Kasumi-1 (cell line): ENCODE measurements around the gene FBXL13.
"Not testable (repeated sequence)": the region's sequence is repeated elsewhere in the genome, so short reads cannot be mapped to it uniquely, and the experiment has no call there.

Experiments
- DNase-seq, 2 experiments: peaks; one replicate each; lab custom pipeline; 2025; lab: John Stamatoyannopoulos, UW

FBXL13 gene

DNA sequence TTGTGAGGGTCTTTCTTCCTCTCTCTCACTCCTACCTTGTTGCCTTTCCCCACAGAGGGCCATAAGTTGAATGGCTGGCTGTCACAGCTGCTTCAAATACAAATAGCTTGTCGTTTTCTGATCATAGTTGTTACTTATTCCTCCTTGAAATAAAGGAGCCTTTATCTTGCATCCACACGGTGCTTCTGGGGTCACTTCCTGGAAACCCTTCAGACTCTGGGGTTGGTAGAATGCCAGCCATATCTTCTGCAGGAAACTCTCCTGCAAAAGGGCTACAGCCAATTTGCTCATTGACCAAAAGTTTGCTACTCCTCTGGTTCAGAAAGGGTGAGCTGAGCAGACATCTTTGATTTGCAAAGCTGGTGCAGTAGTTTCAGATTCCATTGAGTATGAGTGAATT is 255.4 kb downstream of the FBXL13 start:
- no peak for DNase-seq

DNA sequence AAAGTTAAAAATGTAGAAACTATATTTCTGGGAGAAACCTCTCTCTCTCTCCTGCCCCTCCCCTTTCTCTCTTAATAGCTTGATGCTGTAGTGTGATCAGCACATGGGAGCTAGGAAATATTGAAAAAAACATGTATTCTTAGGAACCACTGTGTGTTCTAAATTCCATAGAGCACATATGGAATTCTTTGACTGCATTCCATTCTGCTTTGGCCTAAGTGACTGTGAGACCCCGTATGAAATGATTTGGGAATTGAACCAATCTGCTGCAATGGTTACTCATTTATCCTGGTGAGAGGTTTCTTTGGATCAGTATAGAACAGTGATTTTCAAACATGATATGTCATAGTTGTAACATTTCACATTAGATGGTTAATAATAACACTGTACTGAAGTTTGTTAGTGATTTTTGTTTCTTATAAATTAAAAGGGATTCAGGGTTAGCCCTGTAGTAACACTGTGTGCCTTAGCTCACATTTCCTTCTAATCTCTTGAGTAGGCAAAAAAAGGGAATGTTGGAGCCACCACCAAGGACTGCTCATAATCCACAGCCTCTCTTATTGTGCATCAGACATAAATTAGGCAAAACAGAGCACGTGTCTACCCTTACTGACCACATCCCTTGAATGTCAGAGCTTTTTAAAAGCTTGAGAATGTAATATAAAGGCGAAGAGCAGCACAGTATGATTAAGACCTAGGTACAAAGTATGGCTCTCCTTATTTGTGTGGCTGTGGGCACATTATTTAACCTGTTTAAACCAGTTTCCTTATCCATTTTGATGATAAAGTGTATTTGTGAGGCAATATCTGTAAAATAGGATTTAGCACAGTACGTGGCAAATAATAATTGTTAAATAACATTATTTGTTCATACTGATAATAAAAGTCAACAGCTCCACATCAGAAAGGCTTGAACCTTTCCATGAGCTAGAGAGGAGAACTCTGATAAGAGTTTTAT is 256.7 kb downstream of the FBXL13 start:
- no peak for DNase-seq

DNA sequence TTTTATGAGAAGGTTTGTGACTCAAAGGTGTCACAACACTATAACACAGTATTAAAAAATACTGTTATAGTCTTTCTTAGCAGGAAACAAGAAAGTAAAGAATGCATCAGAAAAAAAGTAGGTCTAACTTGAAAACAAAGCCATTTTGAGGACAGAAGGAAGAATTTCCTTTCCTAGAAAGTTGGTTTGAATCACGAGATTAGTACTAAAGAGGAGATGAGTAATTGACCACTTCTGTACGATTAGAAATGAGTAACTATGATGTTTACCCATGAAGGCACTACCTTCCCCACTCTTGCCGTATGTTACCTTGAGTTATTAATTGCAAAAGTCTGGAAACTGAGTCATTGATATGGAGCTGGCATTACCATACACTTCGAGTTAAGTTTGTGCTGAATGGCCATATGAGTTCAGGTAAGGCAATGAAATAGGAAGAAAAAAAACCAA is 260.5 kb downstream of the FBXL13 start:
- DNase-seq, result no peak

DNA sequence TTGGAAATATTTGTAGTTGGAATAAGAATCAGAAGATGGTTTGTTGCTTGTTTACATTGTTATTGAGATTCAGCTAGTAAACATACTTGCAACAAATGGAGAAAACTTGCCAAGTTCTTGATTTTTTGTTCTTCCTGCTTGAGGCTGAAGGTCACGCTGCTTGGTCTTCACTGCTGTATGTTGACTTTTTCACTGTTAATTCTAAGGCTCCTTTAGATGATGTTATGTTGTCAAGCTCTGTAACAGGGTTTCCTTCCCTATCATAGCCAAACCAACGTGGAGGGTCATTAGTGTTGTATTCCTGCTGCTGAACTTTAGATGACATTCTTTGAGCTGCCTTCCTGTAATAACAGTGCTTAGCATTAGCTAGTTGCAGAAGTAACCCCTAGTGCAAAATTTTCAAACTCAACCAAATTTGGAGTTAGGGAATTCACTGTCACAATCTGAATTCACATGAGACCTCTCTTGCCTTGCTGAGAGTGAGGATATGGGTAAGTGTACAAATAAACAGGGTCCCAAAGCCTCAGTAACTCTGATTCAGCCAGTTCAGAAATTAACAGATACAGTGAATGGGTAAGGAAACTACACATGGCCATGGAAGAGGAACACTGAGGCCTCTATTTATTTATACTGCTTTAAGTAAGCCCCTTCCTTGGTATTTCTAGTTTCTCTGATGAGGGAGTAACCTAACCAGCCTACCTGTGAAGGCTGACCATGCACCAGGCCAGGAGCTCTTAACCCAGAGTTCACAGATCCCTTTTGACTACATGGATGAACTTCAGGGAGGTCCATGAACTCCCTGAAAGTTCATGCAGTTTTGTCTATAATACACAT is 261.2 kb downstream of the FBXL13 start:
- no peak for DNase-seq

DNA sequence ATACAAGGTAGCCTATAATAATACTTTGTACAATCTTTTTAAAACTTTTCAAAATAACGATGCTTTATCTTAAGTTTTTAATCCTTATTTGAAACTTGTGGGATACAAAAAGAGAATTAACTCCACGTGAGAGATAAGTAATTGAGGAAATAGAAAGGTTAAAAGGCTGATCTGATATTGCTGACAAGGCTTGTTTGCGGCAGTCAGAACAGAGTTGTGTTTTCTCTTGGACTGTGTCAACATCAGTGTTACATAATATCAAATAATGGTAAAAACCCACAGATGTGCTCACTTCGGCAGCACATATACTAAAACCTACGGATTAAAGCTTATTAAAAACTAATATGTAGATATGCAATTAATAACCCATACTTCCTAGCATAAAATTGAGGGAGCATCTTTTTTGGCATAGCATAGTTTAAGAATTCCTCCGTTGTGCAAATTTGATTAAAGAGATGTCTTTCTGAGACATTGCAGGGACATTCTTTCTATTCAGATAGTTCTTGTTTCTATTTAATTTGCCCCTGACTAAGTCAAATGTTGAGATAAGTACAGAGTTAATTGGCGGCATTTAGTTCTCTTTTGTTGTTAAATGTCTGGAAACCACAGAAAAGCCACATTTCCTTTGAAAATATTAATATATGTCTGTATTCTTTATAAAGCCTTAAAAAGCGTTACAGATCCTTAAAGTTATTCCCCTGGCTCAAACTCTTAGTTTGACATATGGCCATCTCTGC is 262.5 kb downstream of the FBXL13 start:
- DNase-seq, result peak in 1 of 2 experiments; percentile 10

DNA sequence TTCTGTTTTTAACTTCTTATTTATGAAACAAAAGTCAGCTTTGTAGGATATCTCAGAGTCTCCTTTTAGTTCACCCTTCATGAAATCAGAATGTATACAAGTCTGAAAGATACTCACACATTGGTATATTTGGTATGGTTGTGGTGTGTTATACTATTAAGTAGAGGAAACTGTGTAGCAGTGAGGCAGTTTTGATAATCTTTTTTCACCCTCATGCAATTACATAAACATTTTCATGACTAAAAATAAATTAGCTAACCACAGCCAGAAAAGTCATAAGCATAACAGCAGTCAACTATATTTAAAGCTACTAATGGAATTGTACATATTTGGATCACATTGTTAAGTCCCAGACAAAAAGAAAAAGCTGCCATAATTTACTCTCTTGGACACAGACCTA is 263.7 kb downstream of the FBXL13 start:
- DNase-seq, result no peak

DNA sequence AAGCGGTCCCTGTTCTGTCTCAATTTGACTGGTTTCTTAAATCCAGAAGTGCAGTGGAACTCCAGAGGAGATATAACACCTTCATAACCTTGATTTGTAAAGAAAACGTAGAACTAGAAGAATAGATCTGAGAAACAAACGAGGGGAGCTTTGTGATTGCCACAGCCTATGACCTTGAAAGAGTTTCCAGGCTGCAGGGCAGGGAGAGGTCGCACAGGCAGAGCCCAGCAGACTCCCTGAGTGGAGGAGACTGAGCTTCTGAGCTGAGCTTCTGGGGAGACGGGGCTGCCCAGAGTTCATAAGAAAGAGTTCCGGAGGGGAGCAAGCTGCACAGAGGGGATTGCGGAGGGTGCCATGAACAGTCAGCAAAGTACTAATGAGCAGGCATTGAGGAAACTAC is 268.0 kb downstream of the FBXL13 start:
- DNase-seq, result no peak

DNA sequence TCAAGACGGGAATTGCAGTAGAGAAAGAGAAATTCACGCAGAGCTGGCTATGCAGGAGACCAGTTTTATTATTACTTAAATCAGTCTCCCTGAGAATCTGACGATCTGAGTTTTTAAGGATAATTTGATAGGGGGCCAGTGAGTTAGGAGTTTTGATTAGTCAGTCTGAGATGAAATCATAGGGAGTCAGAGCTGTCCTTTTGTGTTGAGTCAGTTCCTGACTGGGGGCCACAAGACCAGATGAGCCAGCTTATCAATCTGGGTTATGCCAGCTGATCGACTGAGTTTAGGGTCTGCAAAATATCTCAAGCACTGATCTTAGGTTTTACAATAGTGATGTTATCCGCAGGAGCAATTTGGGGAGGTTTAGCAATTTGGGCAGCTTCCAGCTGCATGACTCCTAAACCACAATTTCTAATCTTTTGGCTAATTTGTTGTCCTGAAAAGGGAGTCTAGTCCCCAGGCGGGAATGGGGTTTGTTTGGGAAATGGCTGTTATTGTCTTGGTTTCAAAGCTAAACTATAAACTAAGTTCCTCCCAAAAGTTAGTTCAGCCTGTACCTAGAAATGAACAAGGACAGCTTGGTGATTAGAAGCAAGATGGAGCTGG is 278.5 kb downstream of the FBXL13 start:
- DNase-seq, result not testable (repeated sequence)

DNA sequence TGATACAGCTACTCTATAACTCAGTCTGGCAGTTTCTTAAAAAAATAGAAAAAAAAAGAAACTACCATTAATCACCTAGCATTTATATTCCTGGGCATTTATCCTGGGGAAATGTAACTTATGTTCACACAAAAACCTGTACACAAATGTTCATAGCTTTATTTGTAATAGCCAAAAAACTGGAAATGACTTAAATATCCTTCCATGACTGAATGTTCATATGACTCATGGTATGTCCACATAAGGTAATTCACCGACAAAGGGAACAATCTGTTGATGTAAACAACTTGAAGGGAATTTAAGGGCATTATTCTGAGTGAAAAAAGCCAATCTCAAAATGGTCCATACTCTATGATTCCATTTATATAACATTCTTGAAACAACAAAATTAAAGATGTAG is 280.0 kb downstream of the FBXL13 start:
- DNase-seq, result not testable (repeated sequence)

DNA sequence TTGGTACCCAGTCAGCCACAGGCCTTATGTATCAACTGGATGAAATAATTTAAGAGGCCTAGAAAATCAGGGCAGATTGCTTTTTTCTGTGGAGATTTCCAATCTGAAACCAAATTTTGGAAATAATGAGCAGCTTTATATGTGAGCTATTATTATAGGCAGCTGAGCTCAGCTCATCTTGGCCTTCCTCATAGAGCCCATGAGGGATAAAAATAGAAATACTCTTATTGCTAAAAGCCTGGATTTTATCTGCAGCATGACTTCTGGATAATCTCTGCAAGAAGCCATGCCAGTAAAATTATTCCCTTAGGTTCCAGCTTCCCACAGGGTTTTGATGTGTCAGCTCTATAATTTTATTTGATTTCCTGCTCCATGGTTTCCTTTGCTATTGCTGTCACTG is 282.8 kb downstream of the FBXL13 start:
- DNase-seq, result not testable (repeated sequence)

DNA sequence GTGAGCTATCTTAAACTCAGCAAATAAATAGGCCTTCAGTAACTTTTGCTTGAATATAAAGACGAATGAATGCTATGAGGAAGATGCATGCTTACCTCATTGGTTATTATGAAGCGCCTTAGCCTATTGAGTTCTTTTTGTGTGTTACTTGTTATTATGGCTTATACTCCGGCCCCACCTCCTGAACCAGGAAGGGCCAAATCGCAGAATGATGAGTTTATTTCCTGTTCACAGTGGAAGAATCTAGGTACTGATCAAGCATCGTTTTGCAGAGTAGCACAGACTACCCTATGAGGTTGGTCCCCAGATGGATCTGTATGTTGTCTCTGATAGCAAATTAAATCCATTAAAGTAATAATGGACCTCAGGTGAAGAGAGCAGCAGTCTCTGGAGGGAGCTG is 283.2 kb downstream of the FBXL13 start:
- DNase-seq, result not testable (repeated sequence)

DNA sequence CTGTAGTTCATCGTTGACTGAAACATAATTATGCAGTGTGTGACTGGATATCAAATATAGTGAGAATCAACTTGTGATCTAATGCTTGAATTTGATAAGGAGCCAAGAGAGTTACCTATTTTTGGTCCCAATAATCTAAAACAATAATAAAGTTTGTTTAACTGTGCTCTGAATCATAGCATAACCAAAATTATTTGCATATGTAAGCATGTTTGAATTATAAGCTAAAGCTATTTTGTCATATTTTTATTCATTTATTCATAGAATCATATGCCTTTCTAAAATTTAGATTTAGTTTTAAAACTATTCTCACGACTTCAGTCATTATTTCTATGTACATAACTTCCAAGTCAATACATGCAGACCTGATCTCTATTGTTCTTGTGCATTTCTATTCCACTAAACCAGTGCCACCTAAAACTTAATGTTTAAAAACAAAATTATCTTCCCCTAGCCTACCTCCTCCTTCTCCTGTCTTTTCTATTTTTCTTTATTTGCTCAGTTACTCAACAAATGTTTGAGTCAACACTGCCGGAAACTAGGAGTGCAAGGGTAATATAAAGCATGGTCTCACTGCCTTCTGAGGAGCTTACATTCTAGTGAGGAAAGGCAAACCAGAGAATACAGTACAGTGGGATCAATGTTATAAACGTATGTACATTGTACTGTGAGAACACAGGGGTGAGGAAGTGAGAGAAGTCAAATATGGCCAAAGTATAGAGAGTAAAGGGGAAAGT is 284.1 kb downstream of the FBXL13 start:
- not testable (repeated sequence) for DNase-seq

DNA sequence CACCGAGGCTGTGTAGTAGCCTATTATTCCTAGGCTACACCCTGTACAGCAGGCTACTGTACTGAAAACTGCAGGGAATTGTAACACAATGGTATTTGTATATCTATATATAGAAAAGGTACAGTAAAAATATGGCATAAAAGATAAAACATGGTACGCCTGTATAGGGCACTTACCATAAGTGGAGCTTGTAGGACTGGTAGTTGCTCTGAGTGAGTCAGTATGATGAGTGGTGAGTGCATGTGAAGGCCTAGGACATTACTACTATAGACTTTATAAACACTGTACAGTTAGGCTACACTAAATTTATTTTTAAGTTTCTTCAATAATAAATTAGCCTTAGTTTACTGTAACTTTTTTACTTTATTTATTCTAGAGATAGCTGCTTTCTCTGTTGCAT is 285.8 kb downstream of the FBXL13 start:
- not testable (repeated sequence) for DNase-seq

DNA sequence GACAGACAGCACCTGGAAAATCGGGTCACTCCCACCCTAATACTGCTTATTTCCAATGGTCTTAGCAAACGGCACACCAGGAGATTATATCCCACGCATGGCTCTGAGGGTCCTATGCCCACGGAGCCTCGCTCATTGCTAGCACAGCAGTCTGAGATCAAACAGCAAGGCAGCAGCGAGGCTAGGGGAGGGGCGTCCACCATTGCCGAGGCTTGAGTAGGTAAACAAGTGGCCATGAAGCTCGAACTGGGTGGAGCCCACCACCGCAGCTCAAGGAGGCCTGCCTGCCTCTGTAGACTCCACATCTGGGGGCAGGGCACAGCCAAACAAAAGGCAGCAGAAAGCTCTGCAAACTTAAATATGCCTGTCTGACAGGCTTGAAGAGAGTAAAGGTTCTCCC is 293.7 kb downstream of the FBXL13 start:
- not testable (repeated sequence) for DNase-seq

DNA sequence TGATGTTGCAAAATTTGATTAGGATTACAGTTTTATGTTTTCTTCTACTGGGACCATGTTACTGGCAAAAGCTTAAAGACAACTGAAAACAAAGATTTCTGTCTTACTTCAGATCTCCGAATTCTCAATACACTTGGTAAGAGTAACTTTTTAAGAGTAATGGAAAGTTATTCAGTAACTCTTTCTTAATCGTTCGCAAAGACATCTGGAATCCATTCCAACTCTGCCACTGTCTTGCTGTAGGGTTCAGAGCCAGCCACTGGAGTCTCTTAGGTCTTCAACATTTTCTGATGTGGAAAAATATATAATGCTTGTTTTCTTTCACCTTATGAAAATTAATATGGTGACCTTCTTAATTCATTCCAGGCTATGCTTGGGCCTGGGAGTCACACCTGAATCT is 295.9 kb downstream of the FBXL13 start:
- not testable (repeated sequence) for DNase-seq

DNA sequence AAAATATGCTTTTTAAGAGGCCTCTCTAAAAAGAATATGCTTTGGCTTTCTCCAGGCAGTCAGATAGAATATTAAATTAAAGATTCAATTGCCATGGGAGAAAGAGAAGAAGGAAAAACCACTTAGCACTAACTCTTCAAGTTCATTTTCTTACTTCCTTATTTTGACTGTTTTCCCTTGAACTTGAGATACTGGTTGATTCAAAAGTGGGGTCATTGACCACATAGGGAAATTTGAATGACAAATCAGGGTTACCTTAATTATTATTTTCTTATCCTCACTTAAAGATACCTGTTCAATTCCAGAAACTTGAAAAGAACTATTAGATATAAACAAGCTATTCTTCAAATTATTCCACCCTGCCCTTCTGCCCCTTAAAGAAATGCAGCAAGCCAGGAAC is 298.4 kb downstream of the FBXL13 start:
- DNase-seq, result peak; percentile 26 to 30

DNA sequence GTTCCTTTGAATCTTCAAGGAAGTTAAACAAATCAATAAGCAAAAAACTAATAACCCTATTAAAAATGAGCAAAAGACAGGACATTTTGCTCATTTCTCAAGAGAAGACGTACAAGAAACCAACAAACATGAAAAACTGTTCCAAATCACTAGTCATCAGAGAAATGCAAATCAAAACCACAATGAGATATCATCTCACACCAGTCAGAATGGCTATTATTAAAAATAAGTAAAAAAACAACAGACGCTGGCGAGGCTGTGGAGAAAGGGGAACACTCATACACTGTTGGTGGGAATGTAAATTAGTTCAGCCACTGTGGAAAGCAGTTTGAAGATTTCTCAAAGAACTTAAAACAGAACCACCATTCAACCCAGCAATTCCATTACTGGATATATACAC is 304.1 kb downstream of the FBXL13 start:
- DNase-seq, result not testable (repeated sequence)

DNA sequence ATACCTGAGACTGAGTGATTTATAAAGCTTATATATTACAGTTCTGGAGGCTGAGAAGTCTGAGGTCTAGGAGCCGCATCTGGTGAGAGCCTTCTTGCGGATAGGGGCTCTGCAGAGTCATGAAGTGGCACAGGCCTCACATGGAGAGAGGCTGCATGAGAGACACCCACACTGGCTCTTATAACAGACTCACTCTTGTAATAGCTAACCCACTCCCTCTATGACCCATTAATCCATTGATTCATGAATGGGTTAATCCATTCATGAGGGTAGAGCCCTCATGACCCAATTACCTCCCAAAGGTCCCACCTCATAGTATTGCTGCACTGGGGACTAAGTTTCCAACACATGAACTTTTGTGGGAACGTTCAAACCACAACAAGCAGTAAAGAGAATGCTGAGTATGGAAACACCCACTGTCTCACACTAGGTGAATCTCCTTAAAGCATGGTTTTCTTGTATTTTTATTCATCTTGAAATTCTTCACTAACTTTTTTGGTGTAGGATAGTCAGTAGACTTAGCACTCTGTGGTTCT is 304.9 kb downstream of the FBXL13 start:
- DNase-seq, result not testable (repeated sequence)

DNA sequence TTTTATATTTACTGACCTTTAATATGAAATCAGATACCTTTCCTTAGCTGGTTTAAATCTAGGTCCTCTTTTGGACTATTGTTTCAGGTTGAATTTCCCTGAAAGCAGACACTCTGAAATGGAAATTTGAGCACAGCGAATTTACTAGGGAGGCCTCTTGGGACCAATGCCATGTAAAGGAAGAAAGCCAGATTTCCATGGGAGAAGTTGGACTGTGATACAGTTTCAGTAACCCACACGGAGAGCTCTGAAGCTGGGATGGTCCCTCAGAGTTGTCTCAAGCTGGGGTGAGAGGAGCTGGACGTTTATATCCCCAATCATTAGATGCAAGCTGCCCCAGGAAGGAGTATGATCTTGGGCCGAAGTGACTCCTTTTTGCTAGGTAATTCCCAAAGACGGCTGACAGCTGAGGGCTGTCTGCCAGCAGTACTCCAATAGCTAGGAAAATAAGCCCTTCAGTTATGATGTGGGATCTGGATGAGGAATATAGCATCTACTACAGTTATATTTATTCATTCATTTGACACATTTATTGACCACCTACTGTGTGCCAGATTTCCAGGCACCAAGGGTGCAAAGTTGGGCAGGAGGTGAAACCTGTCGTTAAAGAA is 311.2 kb downstream of the FBXL13 start:
- not testable (repeated sequence) for DNase-seq
